H9 (cell line): ENCODE data around the gene NCAM2. TPM values are rescaled to one million over a fixed set of nuclear protein-coding genes. Genes with fewer than 3 reads are reported as not detected.

Source experiments
- DNase-seq: peaks from one replicate; pipeline ENCODE4 v3.0.0-alpha.2; 2017
- H2AFZ ChIP-seq: one replicate; pipeline ENCODE4 v1.6.1; 2013; ENCODE audit warnings: mild to moderate bottlenecking, low read length, control low read depth, moderate library complexity
- H2AK5ac ChIP-seq: 2 replicates; pipeline ENCODE4 v1.6.1; 2013; ENCODE audit warnings: low read length, control low read depth, mixed read lengths; ENCODE audit not compliant: insufficient read length
- H2BK120ac ChIP-seq: one replicate; pipeline ENCODE4 v1.6.1; 2013; ENCODE audit warnings: low read depth, mild to moderate bottlenecking, low read length, control low read depth, inconsistent platforms; ENCODE audit not compliant: poor library complexity, severe bottlenecking
- H2BK12ac ChIP-seq: 2 replicates; pipeline ENCODE4 v1.6.1; 2013; ENCODE audit warnings: low read length, control low read depth, mixed read lengths, low read depth; ENCODE audit not compliant: insufficient read length
- H2BK15ac ChIP-seq: 2 replicates; pipeline ENCODE4 v1.6.1; 2013; ENCODE audit warnings: low read depth, low read length, control low read depth
- H2BK20ac ChIP-seq: one replicate; pipeline ENCODE4 v1.6.1; 2013; ENCODE audit warnings: low read depth, mild to moderate bottlenecking, low read length, control low read depth, inconsistent platforms; ENCODE audit not compliant: poor library complexity, severe bottlenecking
- H2BK5ac ChIP-seq: 2 replicates; pipeline ENCODE4 v1.6.1; 2013; ENCODE audit warnings: low read length, control low read depth, mixed read lengths; ENCODE audit not compliant: insufficient read length
- H3K14ac ChIP-seq: 2 replicates; pipeline ENCODE4 v1.6.1; 2013; ENCODE audit warnings: low read length, control low read depth; ENCODE audit not compliant: insufficient read depth
- H3K18ac ChIP-seq: 2 replicates; pipeline ENCODE4 v1.6.1; 2013; ENCODE audit warnings: low read depth, mild to moderate bottlenecking, mixed read lengths, low read length, control low read depth; ENCODE audit not compliant: insufficient read length
- H3K23ac ChIP-seq: 2 replicates; pipeline ENCODE4 v1.6.1; 2013; ENCODE audit warnings: low read length, control low read depth, mixed read lengths, low read depth; ENCODE audit not compliant: insufficient read length
- H3K23me2 ChIP-seq: 2 replicates; pipeline ENCODE4 v1.6.1; 2013; ENCODE audit warnings: low read depth, mild to moderate bottlenecking, mixed read lengths, low read length, control low read depth; ENCODE audit not compliant: insufficient read length, poor library complexity, severe bottlenecking
- H3K27ac ChIP-seq: 2 replicates; pipeline ENCODE4 v1.5.1; 2013; ENCODE audit warnings: low read length, control low read depth, mixed read lengths, low read depth; ENCODE audit not compliant: insufficient read length
- H3K27me3 ChIP-seq: 2 replicates; pipeline ENCODE4 v1.6.1; 2013; ENCODE audit warnings: low read length, control low read depth, inconsistent platforms; ENCODE audit not compliant: insufficient read depth
- H3K4ac ChIP-seq: 2 replicates; pipeline ENCODE4 v1.6.1; 2013; ENCODE audit warnings: low read depth, mild to moderate bottlenecking, control low read depth, inconsistent platforms, low read length, moderate library complexity
- H3K4me1 ChIP-seq: 2 replicates; pipeline ENCODE4 v1.6.1; 2013; ENCODE audit warnings: low read length, control low read depth, inconsistent platforms; ENCODE audit not compliant: insufficient read depth
- H3K4me2 ChIP-seq: 2 replicates; pipeline ENCODE4 v1.6.1; 2013; ENCODE audit warnings: low read length, control low read depth, mixed read lengths; ENCODE audit not compliant: insufficient read length, insufficient read depth
- H3K56ac ChIP-seq: 2 replicates; pipeline ENCODE4 v1.6.1; 2013; ENCODE audit warnings: low read depth, mild to moderate bottlenecking, mixed read lengths, low read length, control low read depth; ENCODE audit not compliant: insufficient read length
- H3K79me1 ChIP-seq: 2 replicates; pipeline ENCODE4 v1.6.1; 2013; ENCODE audit warnings: low read depth, mild to moderate bottlenecking, moderate library complexity, low read length, control low read depth, inconsistent platforms; ENCODE audit not compliant: insufficient read depth, poor library complexity, severe bottlenecking
- H3K79me2 ChIP-seq: 2 replicates; pipeline ENCODE4 v1.6.1; 2013; ENCODE audit warnings: low read length, control low read depth, inconsistent platforms; ENCODE audit not compliant: insufficient read depth
- H3K9ac ChIP-seq: 2 replicates; pipeline ENCODE4 v1.6.1; 2013; ENCODE audit warnings: low read length, control low read depth, mixed read lengths; ENCODE audit not compliant: insufficient read length; ENCODE audit errors: extremely low read depth
- H3K9me3 ChIP-seq: one replicate; pipeline ENCODE4 v1.6.1; 2013; ENCODE audit warnings: low read depth, low read length, inconsistent platforms; ENCODE audit not compliant: control insufficient read depth
- H3T11ph ChIP-seq: one replicate; pipeline ENCODE4 v1.6.1; 2013; ENCODE audit warnings: mild to moderate bottlenecking, low read length, control low read depth, inconsistent platforms
- H4K20me1 ChIP-seq: one replicate; pipeline ENCODE4 v1.6.1; 2013; ENCODE audit not compliant: control insufficient read depth, insufficient read length, insufficient read depth
- H4K5ac ChIP-seq: 2 replicates; pipeline ENCODE4 v1.6.1; 2013; ENCODE audit warnings: low read depth, mild to moderate bottlenecking, mixed read lengths, low read length, control low read depth; ENCODE audit not compliant: insufficient read length
- H4K8ac ChIP-seq: replicated peaks from 2 replicates; pipeline ENCODE4 v1.6.1; 2013; ENCODE audit warnings: low read length, control low read depth, mixed read lengths, low read depth; ENCODE audit not compliant: insufficient read length
- H4K91ac ChIP-seq: 2 replicates; pipeline ENCODE4 v1.6.1; 2013; ENCODE audit warnings: low read depth, mild to moderate bottlenecking, moderate library complexity, mixed read lengths, low read length, control low read depth; ENCODE audit not compliant: insufficient read length
- H3K27ac Mint-ChIP-seq, 3 experiments: 2 replicates in 2 of 3; 3 replicates in 1 of 3; pipeline ENCODE4 v1.8.0; 2020 to 2021; ENCODE audit warnings: mixed read lengths in 3 of 3, mild to moderate bottlenecking in 1 of 3, moderate library complexity in 1 of 3
- H3K27me3 Mint-ChIP-seq: 2 replicates; pipeline ENCODE4 v1.8.0; 2021; ENCODE audit warnings: low read depth, mild to moderate bottlenecking, moderate library complexity, mixed read lengths
- H3K36me3 Mint-ChIP-seq, 3 experiments: 2 replicates in 2 of 3; 3 replicates in 1 of 3; pipeline ENCODE4 v1.8.0; 2020 to 2021; ENCODE audit warnings: low read depth in 3 of 3, mixed read lengths in 3 of 3; ENCODE audit not compliant: insufficient read depth in 1 of 3
- H3K4me1 Mint-ChIP-seq, 2 experiments: 2 replicates each; pipeline ENCODE4 v1.8.0; 2020; ENCODE audit warnings: mixed read lengths in 2 of 2
- H3K4me3 Mint-ChIP-seq, 2 experiments: 2 replicates in 1 of 2; 3 replicates in 1 of 2; pipeline ENCODE4 v1.8.0; 2020 to 2021; ENCODE audit warnings: mild to moderate bottlenecking in 2 of 2, mixed read lengths in 2 of 2, moderate library complexity in 1 of 2
- H3K9me3 Mint-ChIP-seq, 2 experiments: 2 replicates in 1 of 2; 3 replicates in 1 of 2; pipeline ENCODE4 v1.8.0; 2020; ENCODE audit warnings: mild to moderate bottlenecking in 2 of 2, mixed read lengths in 2 of 2, moderate library complexity in 1 of 2
- WGBS: extraction: QIAGEN DNeasy Blood & Tissue Kit; methylation state at CpG from one replicate; pipeline ENCODE4 v1.1.7; 2013; ENCODE audit warnings: missing lambda C conversion rate, low lambda C conversion rate, mixed read lengths; ENCODE audit not compliant: insufficient read length; ENCODE audit errors: extremely low coverage; 5-methylcytosine and 5-hydroxymethylcytosine counted together
- total RNA-seq: library from RNA; stranded (reverse); gene quantifications from 2 replicates; pipeline ENCODE4 v1.2.1, GENCODE V29; 2021
- TF ChIP-seq, protein P1 (sequence below): fragments of 200-600 bp; sonication (generic); conservative IDR thresholded peaks from 3 replicates; pipeline ENCODE4 v1.8.0; 2021; ENCODE audit warnings: antibody characterized with exemption, mild to moderate bottlenecking

NCAM2 gene
- total RNA-seq, 1 experiment from 2014 or later, result 2.2 TPM

DNA sequence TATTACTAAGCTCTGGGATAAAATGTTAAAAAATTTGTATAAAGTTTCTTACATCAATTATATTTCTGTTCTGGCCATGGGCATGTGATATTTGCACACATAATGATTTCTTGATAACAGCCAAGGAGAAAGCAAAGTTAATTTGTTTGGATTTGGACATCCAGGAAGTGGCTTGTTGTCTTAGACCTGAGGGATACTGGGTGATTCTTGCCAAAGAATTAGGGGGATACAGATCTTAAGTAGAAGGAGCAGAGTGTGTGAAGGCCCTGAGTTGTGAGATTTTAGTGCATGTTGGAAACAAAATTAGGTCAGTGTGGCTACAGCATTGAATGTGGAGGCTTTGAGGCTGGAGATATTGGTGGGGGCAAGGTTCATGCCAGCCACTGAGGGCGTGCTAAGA is 65.6 kb downstream of the NCAM2 start:
- Histone ChIP-seq H2AFZ (no peak overlapping the region), H3K56ac (no peak overlapping the region), H2BK20ac (no peak overlapping the region), H3K9ac (no peak overlapping the region), H3K79me2 (no peaks in the 10 kb centered on the region), H3K27ac (no peak overlapping the region), H3K4me1 (no peaks in the 10 kb centered on the region), H3K27me3 (no peaks in the 10 kb centered on the region), H2AK5ac (no peak overlapping the region), H3K18ac (no peak overlapping the region), H4K20me1 (no peaks in the 10 kb centered on the region), H4K5ac (no peak overlapping the region), H3K79me1 (no peaks in the 10 kb centered on the region), H4K91ac (no peak overlapping the region), H3T11ph (no peak overlapping the region), H3K4ac (no peak overlapping the region), H2BK5ac (no peak overlapping the region), H3K9me3 (no peaks in the 10 kb centered on the region), H3K4me2 (no peak overlapping the region), H4K8ac (no peak overlapping the region), H2BK120ac (no peak overlapping the region), H3K14ac (no peak overlapping the region), H2BK12ac (no peak overlapping the region), H3K23me2 (no peaks in the 10 kb centered on the region), H2BK15ac (no peak overlapping the region), H3K23ac (no peak overlapping the region)
- Mint-ChIP-seq H3K27me3 (no peaks in the 10 kb centered on the region), H3K9me3 (no peaks in the 10 kb centered on the region), H3K36me3 (no peaks in the 10 kb centered on the region), H3K27ac (peak overlapping the region in 2 of 3 experiments; percentile 2 to 6; a peak in 2 of 7 replicates), H3K4me3 (no peak overlapping the region), H3K4me1 (peaks cover 10% of the 10 kb centered on the region in 2 experiments; a peak in 3 of 4 replicates)
- no peak for DNase-seq
- TF ChIP-seq, protein P1, sequence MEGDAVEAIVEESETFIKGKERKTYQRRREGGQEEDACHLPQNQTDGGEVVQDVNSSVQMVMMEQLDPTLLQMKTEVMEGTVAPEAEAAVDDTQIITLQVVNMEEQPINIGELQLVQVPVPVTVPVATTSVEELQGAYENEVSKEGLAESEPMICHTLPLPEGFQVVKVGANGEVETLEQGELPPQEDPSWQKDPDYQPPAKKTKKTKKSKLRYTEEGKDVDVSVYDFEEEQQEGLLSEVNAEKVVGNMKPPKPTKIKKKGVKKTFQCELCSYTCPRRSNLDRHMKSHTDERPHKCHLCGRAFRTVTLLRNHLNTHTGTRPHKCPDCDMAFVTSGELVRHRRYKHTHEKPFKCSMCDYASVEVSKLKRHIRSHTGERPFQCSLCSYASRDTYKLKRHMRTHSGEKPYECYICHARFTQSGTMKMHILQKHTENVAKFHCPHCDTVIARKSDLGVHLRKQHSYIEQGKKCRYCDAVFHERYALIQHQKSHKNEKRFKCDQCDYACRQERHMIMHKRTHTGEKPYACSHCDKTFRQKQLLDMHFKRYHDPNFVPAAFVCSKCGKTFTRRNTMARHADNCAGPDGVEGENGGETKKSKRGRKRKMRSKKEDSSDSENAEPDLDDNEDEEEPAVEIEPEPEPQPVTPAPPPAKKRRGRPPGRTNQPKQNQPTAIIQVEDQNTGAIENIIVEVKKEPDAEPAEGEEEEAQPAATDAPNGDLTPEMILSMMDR, result no peak
- no CpG with 5 or more reads among the region's 1 CpG for WGBS
